ENCODE measurements around the gene PRKN.

PRKN gene

GRCh38 chr6:162638931-162639574, 88.5 kb downstream of the PRKN start:
- no peak for ATAC-seq
- TF ChIP-seq, protein P1, sequence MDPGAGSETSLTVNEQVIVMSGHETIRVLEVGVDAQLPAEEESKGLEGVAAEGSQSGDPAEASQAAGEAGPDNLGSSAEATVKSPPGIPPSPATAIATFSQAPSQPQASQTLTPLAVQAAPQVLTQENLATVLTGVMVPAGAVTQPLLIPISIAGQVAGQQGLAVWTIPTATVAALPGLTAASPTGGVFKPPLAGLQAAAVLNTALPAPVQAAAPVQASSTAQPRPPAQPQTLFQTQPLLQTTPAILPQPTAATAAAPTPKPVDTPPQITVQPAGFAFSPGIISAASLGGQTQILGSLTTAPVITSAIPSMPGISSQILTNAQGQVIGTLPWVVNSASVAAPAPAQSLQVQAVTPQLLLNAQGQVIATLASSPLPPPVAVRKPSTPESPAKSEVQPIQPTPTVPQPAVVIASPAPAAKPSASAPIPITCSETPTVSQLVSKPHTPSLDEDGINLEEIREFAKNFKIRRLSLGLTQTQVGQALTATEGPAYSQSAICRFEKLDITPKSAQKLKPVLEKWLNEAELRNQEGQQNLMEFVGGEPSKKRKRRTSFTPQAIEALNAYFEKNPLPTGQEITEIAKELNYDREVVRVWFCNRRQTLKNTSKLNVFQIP (CRISPR knock-in tag; IDR thresholded peaks at IDR 0.05; ENCODE audit: borderline replicate concordance, low read depth) = no peak
- TF ChIP-seq TCF4 (CRISPR knock-in tag; IDR thresholded peaks at IDR 0.05; ENCODE audit: borderline replicate concordance) (no peak), ZC3H10 (CRISPR knock-in tag; IDR thresholded peaks at IDR 0.05) (no peak), ZNF565 (CRISPR knock-in tag; conservative IDR thresholded peaks at IDR 0.05; ENCODE audit: low read depth) (no peak), TOX (CRISPR knock-in tag; IDR thresholded peaks at IDR 0.05; ENCODE audit: borderline replicate concordance) (no peak), CSRNP3 (CRISPR knock-in tag; IDR thresholded peaks at IDR 0.05) (no peak), ZNF70 (CRISPR knock-in tag; IDR thresholded peaks at IDR 0.05) (no peak), RARB (CRISPR knock-in tag; IDR thresholded peaks at IDR 0.05) (no peak), GLIS3 (CRISPR knock-in tag; IDR thresholded peaks at IDR 0.05) (no peak), ISL1 (CRISPR knock-in tag; IDR thresholded peaks at IDR 0.05) (no peak), ARNTL (CRISPR knock-in tag; IDR thresholded peaks at IDR 0.05; ENCODE audit: borderline replicate concordance, low read depth) (no peak), PATZ1 (CRISPR knock-in tag; IDR thresholded peaks at IDR 0.05; ENCODE audit: borderline replicate concordance) (no peak), ZFP3 (CRISPR knock-in tag; IDR thresholded peaks at IDR 0.05) (no peak), CSDC2 (CRISPR knock-in tag; IDR thresholded peaks at IDR 0.05) (no peak), ZNF8 (CRISPR knock-in tag; IDR thresholded peaks at IDR 0.05) (no peak)
- TF ChIP-seq, protein P2, sequence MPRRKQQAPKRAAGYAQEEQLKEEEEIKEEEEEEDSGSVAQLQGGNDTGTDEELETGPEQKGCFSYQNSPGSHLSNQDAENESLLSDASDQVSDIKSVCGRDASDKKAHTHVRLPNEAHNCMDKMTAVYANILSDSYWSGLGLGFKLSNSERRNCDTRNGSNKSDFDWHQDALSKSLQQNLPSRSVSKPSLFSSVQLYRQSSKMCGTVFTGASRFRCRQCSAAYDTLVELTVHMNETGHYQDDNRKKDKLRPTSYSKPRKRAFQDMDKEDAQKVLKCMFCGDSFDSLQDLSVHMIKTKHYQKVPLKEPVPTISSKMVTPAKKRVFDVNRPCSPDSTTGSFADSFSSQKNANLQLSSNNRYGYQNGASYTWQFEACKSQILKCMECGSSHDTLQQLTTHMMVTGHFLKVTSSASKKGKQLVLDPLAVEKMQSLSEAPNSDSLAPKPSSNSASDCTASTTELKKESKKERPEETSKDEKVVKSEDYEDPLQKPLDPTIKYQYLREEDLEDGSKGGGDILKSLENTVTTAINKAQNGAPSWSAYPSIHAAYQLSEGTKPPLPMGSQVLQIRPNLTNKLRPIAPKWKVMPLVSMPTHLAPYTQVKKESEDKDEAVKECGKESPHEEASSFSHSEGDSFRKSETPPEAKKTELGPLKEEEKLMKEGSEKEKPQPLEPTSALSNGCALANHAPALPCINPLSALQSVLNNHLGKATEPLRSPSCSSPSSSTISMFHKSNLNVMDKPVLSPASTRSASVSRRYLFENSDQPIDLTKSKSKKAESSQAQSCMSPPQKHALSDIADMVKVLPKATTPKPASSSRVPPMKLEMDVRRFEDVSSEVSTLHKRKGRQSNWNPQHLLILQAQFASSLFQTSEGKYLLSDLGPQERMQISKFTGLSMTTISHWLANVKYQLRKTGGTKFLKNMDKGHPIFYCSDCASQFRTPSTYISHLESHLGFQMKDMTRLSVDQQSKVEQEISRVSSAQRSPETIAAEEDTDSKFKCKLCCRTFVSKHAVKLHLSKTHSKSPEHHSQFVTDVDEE (CRISPR knock-in tag; IDR thresholded peaks at IDR 0.05) = no peak

- TF ChIP-seq BACH2 (CRISPR knock-in tag; IDR thresholded peaks at IDR 0.05; ENCODE audit: borderline replicate concordance) (no peak), GLIS3 (CRISPR knock-in tag; IDR thresholded peaks at IDR 0.05) (no peak), PPARA (CRISPR knock-in tag; IDR thresholded peaks at IDR 0.05; ENCODE audit: borderline replicate concordance) (no peak), CSRNP3 (CRISPR knock-in tag; IDR thresholded peaks at IDR 0.05) (no peak), ZNF70 (CRISPR knock-in tag; IDR thresholded peaks at IDR 0.05) (no peak), CSDC2 (CRISPR knock-in tag; IDR thresholded peaks at IDR 0.05) (no peak), ZNF565 (CRISPR knock-in tag; conservative IDR thresholded peaks at IDR 0.05; ENCODE audit: low read depth) (no peak), RARB (CRISPR knock-in tag; IDR thresholded peaks at IDR 0.05) (no peak)
- TF ChIP-seq, protein P2 (CRISPR knock-in tag; IDR thresholded peaks at IDR 0.05) = no peak
- no peak for ATAC-seq
Measured at GRCh38 chr6:162637317-162637716, 90.2 kb downstream of the PRKN start.

Data from SK-N-SH treated with all-trans-retinoic acid at 6 μM for 48 hours (cell line).